GM12878 (cell line): ENCODE measurements around the gene AKT1.

Source experiments
- CTCF ChIP-seq, 3 experiments: IDR thresholded peaks in 2 of 3; conservative IDR thresholded peaks in 1 of 3; 2 replicates each; pipeline ENCODE4 v1.5.1; 2011; ENCODE audit warnings: low read depth in 3 of 3, low read length in 3 of 3, mild to moderate bottlenecking in 3 of 3, control low read depth in 2 of 3, moderate library complexity in 2 of 3, inconsistent platforms in 1 of 3, mixed read lengths in 1 of 3; ENCODE audit not compliant: control insufficient read depth in 2 of 3, insufficient read depth in 1 of 3; ENCODE audit errors: extremely low read depth in 1 of 3
- ETV6 ChIP-seq, 2 experiments: fragments of 450-650 bp in 1 of 2; IDR thresholded peaks in 1 of 2; conservative IDR thresholded peaks in 1 of 2; 2 replicates each; pipeline ENCODE4 v1.6.1; 2014; ENCODE audit warnings: antibody characterized with exemption in 1 of 2, borderline replicate concordance in 1 of 2, low read depth in 1 of 2, mild to moderate bottlenecking in 1 of 2, moderate library complexity in 1 of 2
- EZH2 ChIP-seq: IDR thresholded peaks from 2 replicates; pipeline ENCODE4 v1.6.1; 2012; ENCODE audit warnings: low read depth, mild to moderate bottlenecking, control low read depth, inconsistent platforms, low read length, borderline replicate concordance; ENCODE audit not compliant: control insufficient read depth
- MXI1 ChIP-seq: fragments of 150-350 bp; IDR thresholded peaks from 2 replicates; pipeline ENCODE4 v1.6.1; 2011; ENCODE audit warnings: low read depth, mild to moderate bottlenecking, inconsistent platforms, low read length, improper control_type of control experiment
- NFYA ChIP-seq: IDR thresholded peaks from 2 replicates; pipeline ENCODE4 v1.6.1; 2011; ENCODE audit warnings: low read depth, mild to moderate bottlenecking, low read length, improper control_type of control experiment, borderline replicate concordance
- POLR2A ChIP-seq: IDR thresholded peaks from 2 replicates; pipeline ENCODE4 v1.6.1; 2011; ENCODE audit warnings: low read depth, mild to moderate bottlenecking, low read length
- POLR2AphosphoS2 ChIP-seq: IDR thresholded peaks from 2 replicates; pipeline ENCODE4 v1.6.1; 2011; ENCODE audit warnings: low read depth, mild to moderate bottlenecking, low read length, improper control_type of control experiment, moderate library complexity
- POLR2AphosphoS5 ChIP-seq: IDR thresholded peaks from 2 replicates; pipeline ENCODE4 v1.6.1; 2011; ENCODE audit warnings: mild to moderate bottlenecking, low read length, inconsistent platforms
- TAF1 ChIP-seq: IDR thresholded peaks from 2 replicates; pipeline ENCODE4 v1.6.1; 2011; ENCODE audit warnings: mild to moderate bottlenecking, low read depth, low read length, borderline replicate concordance
- ZNF384 ChIP-seq: IDR thresholded peaks from 2 replicates; pipeline ENCODE4 v1.6.1; 2012; ENCODE audit warnings: low read depth, mild to moderate bottlenecking, low read length, improper control_type of control experiment, borderline replicate concordance
- ZNF687 ChIP-seq: fragments of 450-650 bp; IDR thresholded peaks from 2 replicates; pipeline ENCODE4 v1.6.1; 2017; ENCODE audit warnings: mild to moderate bottlenecking, moderate library complexity

- TF ChIP-seq TAF1 (no peak), POLR2AphosphoS2 (no peak), CTCF (IDR thresholded peaks at IDR 0.05 in 2 of 3, conservative IDR thresholded peaks at IDR 0.05 in 1 of 3; ENCODE audit: control insufficient read depth in 2 of 3, extremely low read depth in 1 of 3, insufficient read depth in 1 of 3, low read depth in 3 of 3, low read length in 3 of 3) (no peak), EZH2 (no peak), ETV6 (conservative IDR thresholded peaks at IDR 0.05 in 1 of 2, IDR thresholded peaks at IDR 0.05 in 1 of 2; ENCODE audit: borderline replicate concordance in 1 of 2, low read depth in 1 of 2) (no peak), NFYA (no peak), ZNF687 (no peak), MXI1 (no peak), ZNF384 (no peak), POLR2A (no peak), POLR2AphosphoS5 (no peak)
Observed at GRCh38 chr14:104757681-104758392, 37.7 kb downstream of the AKT1 start.
